Right renal cortex interstitium (tissue), 3 donors: ENCODE results near the gene CCDC116. TPM values are rescaled to one million over a fixed set of nuclear protein-coding genes. Genes with fewer than 3 reads are reported as not detected.
"Not testable (repeated sequence)": the region's sequence is repeated elsewhere in the genome, so short reads cannot be mapped to it uniquely, and the experiment has no call there.

Experiments
- DNase-seq, 3 donors: peaks; one replicate each; pipeline ENCODE4 v3.0.0-alpha.2; 2013; ENCODE audit warnings: low read depth in 3 of 3, low spot score in 2 of 3
- polyA plus RNA-seq, 3 donors: library from polyadenylated mRNA; unstranded; fragments of 120-200 nt; gene quantifications; one replicate each; pipeline ENCODE4 v1.2.1, GENCODE V29; 2013; ENCODE audit not compliant: insufficient read length in 3 of 3

CCDC116 gene, protein sequence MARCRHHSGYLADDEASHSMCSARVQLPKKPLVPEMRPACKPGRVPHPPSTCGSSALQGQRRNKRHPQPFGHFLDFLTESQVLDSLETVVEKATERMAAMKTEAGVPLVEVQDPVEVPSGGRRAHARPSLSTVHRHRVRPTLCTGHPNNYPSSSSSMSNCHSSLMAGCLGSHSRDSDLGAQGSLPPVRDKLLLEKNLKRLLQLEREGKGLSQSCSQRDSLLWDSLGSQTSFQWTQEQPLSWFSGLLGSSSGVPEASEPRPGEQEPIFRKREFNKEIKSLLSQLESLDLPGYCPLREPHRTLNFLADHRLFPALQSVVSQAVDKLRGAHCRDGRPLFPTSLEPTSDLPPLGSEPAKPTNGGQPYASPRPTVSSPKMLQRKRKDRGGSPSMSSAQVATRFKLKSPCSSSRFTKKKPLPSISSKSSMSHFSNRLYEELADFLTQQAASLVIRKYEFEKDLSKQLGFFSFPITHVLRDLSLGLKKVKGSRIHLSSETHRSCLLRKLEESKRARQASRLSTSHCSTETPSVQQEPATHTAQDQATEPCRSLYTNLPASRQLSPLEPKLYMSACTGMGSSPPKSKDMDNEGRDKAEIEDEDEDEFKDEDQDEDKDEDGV
- under 1 TPM; 0.14 to 0.22 (median 0.17) TPM for polyA plus RNA-seq

DNA sequence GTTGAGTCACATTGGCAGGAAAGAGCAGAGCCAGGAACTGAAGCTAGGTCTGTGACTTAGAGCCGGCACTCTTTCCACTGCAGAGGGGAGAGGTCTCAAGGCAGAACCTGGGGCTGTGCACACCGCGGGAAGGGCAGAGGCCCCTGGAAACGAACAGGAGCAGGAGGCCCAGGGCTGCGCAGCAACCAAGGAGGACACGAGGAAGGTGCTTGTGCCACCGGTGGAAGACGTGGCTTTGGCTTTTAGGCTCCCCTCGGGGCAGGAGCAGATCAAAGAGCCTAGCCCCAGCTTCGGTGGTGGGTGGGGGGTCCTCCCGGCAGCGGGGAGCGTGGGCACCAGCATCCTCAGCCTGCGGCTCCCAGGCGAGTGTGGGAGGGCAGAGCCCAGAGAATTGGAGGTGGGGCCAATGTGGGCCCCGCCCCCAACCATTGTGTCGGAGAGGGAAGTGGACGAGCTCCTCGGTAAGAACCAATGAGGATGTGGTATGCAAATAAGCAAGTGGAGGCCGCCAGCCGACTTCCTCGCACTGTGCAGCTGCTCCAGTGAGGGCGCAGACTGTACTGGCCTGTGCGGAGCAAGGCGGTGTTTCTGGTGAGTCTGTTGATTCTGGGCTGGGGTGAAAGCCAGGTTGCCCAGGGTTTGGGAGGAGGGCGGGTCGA, at the start of gene CCDC116:
Gene CCDC116 (plus strand): TSS at position 524 of the 659 bp plus-strand sequence. CDS start 422 bp downstream, outside the sequence.
- no peak for DNase-seq

DNA sequence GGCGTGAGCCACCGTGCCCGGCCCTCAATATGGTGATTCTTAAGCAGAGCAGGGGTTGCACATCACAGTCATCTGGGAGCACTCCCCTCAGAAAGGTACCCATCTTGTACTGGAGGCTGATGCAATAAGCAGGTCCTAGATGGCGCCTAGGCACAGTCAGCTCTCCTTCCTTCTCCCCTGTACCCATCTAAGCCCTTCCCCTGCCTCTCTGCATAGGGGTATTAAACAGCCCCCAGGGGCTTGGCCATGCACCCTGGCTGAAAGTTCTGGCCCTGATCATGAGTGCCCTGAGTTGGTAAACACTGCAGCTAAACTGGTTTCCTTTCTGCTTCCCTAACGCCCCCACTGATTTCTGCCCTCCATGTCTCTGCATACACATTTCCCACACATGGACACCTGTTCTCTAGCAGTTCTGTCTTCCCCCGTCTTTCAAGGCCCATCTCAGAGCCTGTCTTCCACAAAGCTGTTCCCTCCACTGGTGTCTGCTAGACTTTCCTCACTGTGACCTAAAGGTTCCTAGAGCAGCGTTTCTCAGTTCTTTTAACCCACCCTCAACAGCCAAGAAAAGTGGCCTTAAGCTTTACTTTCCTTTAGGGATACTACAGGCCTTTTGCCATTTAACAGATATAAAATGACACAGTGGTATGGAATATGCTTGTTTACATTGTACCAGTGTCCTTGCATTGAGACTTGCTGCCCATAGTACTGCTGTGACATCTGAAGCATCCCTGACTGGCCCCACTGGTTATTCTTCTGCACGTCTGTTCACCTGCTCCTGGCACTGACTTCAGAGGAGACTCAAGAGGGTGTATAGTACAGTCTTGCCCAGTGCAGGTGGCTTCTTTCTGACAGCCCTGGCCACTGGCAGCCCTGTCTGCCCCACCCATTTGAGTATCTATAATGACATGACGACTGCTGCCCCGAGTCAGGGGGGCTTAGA, 49.5 kb upstream of the CCDC116 start:
- no peak for DNase-seq

DNA sequence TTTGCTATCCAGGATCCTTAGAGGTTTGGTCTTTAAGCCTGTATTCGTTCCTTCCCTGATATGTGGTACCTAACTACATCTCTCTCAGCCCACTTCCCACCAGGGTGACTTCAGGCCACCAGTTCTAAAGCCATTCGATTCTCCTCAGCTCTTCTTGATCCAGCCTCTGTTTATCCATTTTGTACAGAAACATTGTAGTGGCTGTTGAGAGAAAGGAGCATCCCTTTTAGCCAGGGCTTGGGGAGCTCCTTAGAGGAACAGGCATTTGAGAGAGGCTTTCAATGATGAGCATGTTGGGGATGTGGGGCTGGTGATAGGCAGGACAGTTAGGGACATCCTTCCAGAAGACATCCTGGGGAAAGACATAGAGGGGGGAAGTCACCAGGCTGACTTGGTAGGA, 47.2 kb upstream of the CCDC116 start:
- DNase-seq = no peak

DNA sequence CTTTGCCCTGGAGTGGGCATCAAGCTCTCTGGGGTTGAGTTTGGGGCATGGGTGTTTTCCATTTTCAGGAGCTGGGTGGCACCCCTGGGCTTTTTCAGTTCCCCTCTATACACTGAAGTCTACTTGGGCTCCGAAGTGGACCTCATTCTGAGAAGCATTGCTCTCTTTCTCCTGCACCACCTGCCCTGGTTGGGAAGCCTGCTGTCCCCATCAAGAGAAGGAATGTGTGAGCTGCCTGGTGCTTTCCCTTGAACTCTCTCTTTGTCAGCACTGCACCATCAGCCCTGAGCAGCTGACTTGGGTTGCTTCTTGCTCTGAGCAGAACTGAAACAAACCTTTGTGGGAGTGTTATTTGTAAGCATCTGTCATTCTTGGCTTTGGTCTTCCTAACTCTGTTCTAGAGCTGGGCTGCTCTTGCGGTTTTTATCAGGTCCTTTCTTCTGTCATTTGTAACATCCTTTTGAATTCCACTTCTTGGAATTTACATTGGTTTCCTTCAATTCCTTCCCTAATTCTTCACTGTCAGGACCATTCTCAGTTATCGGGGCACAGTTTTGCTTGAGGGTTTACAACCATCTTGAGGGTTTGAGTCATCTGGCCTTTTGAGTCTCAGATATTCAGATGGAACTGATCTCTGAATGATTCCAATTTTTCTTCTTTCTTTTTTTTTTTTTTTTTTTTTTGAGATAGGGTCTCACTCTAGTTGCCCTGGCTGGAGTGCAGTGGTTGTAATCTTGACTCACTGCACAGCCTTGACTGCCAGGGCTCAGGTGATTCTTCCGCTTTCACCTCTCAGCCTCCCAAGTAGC, 44.6 kb upstream of the CCDC116 start:
- no peak for DNase-seq

DNA sequence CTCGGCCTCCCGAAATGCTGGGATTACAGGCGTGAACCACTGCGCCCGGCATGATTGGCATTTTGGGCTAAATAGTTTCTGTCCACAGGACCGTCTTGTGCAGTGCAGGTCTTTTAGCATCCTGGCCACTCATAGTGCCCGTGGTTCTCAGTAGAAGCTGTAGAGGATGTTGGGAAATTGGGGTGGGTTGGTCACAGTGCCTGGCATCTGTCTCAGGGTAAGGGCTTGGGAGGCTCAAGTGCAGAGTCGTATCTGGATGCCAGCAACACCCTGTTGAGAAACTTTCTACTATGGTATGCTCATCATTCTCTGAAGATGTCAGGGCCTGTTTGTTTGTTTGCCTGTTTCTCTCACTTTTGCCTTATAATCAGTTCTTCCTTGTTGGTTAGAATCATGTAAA, 43.2 kb upstream of the CCDC116 start:
- no peak for DNase-seq

DNA sequence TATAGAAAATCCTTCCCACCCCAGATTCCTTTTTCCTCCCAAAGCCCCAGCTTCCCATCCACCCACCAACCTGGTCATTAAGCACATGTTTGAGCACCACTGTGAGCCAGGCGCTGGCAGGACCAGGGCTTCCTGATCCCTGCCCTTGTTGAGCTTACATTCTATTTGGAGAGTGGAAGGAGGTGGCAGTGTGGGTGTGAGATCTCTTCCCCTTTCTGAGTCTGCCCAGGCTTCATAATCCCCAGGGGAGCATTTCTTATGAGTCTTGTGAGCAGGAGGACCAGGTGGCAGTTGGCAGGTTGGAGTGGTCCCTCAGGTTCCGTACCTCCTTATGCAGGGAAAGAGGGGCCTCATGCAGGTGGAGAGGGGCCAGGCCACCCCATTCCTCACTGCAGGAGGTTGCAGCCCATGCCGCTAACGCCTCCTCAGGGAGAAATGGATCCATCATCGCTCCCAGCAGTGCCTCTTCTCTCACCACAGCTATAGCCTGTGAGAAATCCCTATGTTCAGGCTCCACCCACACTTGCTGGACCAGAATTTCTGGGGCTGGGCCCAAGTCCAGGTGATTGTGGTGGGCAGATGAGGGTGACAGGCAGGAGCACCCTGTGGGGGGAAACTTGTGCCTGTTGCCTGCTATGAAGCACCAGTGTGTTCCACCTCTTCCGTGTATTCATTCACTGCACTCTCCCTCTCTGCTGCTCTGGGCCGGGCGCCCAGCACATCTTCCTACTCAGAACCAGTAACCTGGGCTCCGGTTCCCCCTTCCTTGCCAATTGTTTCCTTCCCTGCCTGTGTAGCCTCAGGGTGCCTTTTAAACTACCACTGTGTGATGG, 41.5 kb upstream of the CCDC116 start:
- DNase-seq = no peak

DNA sequence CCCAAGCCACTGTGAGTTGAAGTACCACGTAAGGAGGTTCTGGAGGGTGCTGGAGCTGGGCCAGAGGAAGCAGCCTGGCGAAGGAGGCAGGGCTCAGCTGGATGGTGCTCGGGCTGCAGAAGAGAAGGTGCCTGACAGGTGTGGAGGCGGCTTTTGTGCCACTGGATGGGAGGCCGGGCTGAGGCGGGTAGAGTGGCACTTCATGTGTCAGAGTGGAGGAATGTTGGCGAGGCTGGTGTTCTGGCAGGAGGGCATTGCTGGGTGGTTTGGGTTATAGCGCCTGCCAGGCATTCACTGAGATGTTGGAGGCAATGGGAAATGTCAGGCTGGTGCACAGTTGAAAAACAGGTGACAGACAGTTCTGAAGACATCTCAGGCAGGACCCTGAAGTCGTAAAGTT, 40.9 kb upstream of the CCDC116 start:
- no peak for DNase-seq

DNA sequence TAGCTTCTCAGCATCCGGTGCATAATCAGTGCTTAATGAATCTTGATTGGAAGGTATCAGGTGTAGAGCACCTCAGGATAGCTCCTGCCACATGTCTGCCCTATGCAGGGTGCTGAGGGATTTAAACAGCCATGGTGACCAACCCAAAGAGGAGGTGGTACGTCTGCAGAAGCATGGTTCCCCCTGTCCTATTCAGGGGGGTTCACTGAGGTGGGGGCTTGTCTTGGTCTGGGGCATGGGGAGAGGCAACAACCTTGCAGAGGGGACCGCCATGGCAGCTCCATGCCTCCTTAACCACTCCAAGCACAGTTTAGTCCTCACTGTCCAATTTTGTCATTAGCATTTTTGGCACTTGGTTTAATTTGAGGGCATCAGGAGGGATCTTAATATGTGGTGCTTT, 40.1 kb upstream of the CCDC116 start:
- DNase-seq = no peak

DNA sequence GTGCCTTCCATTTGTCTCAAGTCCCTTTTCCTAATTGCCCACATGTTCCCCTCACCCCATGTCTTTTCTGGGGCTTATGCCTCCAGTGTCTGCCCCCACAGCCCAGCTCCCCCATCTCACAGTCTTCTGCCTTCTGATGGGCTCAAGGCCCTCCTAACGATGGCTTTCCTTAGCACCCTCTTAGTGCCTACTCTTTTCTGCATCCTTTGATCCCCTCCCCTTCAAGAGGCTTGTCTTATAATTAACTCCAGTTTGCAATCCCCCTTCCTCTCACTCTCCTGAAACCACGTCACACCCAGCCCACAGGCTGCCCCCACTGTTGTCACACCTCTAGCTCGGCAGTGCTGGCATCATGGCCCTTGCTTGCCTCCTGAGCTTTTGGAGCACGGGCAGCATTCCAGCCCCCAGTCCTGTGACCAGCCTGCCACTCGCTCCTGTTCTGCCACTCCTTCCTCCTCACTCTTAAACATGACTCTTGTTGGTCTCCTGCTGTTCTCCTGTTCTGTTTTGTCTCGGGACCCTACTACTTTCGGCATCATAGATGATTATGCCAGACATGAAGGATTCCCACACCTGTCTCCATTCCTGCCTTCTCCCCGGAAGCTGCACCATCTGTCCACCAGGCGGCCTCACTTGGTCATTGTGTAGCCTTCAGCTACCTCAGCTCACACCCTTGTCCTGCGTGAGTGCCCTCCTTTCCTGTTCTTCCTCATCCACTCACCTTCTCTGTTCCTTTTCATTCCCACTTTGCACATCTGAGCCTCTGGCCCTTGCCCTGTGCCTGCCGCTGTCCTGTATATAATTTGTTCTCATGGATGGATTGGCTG, 38.9 kb upstream of the CCDC116 start:
- no peak for DNase-seq

DNA sequence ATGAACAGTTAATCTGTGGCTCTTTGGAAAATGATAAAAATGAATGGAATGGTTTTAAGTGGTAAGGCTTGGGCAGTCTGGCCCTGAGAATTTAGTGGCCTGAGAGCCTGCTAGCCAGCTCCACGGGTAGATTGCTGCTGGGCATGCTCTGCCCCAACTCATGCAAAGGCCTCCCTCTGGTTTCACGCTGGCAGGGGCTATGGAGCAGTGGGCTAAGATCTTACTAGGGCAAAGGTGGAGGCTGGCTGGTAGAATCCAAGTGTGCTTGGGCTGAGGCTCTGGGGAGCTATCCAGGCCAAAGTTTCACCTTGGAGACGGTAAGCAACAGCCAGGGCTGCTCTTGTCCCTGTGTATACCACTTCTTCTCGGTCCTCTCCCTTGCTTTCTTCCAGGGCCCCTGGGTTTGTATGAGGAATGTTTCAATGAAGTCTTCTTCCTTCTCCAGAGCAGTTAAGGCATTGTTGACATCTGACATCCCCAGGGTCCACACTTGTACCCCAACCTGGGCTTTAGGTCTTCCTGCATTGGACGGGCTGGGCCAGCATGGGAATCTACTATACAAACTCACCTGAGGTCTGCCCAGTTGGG, 37.6 kb upstream of the CCDC116 start:
- DNase-seq = no peak

DNA sequence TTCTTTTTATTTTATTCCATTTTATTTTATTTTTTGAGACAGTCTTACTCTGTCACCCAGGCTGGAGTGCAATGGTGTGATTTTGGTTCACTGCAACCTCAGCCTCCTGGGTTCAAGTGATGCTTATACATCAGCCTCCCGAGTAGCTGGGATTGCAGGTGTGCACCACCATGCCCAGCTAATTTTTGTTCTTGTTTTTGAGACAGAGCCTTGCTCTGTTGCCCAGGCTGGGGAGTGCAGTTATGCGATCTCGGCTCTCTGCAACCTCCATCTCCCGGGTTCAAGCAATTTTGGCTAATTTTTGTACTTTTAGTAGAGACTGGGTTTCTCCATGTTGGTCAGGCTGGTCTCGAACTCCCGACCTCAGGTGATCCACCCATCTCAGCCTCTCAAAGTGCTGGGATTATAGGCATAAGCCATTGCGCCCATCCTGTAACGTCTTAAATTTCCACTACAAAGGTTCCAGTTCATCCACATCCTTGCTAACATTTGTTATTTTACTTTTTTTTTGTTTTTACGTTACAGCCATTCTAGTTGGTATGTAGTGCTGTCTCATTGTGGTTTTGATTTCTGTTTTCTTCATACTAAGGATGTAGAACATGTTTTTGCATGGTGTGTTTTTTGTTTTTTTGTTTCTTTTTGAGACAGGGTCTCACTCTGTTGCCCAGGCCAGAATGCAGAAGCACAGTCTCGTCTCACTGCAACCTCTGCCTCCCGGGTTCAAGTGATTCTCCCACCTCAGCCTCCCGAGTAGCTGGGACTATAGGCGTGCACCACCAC, 36.0 kb upstream of the CCDC116 start:
- DNase-seq = not testable (repeated sequence)

DNA sequence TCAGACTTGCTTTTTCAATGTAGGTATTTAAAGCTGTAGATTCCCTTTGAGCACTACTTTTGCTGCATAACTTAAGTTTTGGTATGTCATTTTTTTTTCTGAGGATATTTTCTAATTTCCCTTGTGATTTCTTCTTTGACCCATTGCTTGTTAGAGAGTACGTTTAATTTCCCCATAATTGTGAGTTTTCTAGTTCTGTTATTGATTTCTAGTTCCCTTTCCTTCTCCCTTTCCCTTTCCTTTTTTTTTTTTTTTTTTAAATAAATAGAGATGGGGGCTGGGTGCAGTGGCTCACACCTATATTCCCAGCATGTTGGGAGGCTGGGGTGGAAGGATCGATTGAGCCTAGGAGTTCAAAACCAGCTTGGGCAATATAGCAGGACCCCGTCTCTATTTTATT, 34.3 kb upstream of the CCDC116 start:
- no peak for DNase-seq

DNA sequence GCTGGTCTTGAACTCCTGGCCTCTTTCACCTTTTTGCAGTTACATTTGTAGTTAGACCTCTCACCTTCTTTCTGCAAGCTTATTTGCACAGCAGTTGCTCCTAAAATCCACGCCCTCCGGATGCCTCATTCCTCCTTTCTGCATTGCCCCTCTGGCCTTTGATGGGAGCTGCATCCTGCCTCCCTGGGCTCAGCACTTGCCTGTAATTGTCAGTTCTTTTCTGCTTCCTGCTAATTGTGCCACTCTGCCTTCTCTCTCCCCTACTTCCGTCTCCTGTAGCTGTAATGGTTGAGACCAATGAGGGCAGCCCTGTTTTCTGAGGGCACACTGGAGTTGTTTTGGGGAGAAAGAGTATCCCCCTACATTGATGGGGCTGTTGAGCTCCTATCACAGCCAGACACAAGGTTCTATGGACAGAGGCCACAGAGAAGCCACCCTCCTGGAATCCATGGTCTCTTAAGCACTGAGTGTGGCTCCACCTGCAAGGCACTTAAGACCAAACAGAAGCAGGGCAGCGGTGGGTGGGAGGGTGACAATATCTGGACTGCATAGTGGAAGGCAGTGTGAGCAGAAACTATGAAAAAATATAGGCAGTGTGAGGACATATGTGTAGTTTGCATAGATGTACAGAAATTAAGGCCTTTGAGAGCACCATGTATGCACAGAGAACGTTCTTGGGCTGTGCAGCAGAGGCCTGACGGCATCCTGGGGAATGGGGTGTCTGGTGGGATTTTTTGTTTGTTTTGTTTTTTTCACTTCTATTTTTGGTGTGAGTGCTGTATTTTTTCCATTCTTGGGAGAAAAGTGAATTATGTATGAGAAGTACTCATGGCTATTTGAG, 33.3 kb upstream of the CCDC116 start:
- no peak for DNase-seq

DNA sequence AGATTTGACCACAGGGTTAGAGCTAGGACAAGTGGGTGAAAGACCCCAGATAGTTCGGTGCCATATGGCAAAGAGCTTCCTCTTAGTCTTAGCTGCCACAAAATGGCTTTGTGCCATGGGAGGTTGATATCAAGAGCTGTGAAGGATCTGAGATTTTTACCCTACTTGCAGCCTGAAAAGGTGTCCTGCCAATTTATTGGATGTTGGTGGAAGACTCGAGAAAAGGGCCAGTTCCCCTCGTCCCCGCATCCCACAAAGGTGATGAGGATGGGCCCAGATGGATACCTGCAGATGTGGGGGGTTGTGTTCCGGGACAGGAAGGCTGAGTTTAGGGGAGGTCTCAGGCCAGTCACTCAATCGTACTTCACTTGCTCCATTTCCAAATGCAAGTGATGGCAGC, 30.0 kb upstream of the CCDC116 start:
- DNase-seq = no peak

DNA sequence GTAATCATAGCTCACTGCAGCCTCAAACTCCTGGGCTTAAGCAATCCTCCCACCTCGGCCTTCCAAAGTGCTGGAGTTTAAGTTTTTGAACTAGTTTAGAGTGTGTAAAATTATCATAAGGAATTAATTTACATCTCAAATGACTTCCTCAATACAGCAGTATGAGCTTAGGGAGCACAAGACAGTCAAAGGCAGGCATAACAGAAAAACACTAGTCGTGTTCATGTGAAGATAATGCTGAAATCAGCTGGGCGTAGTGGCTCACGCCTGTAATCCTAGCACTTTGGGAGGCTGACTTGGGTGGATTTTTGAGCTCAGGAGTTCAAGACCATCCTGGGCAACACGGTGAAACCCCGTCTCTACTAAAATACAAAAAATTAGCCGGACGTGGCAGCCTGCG, 28.6 kb upstream of the CCDC116 start:
- no peak for DNase-seq
